Ramos (cell line): ENCODE data around the gene CFAP43.

Experiments used
- in situ Hi-C: fragments of 300-500 bp; cut with MboI; formaldehyde crosslinking; loops from one replicate; pipeline ENCODE4 v1.14.3; 2022; ENCODE audit warnings: low sequenced_read_pairs; ENCODE audit not compliant: unreplicated experiment

The CFAP43 gene

GRCh38 chr10:104104926-104105325 is 127.2 kb downstream of the CFAP43 start:
- in situ Hi-C loops: no loop called here

GRCh38 chr10:104104418-104104817 is 127.7 kb downstream of the CFAP43 start:
- in situ Hi-C loops: no loop called here

- in situ Hi-C loops: no loop called here
Observed at GRCh38 chr10:104103956-104104355, 128.2 kb downstream of the CFAP43 start.

- in situ Hi-C loops: no loop called here
Observed at GRCh38 chr10:104101902-104102301, 130.3 kb downstream of the CFAP43 start.

GRCh38 chr10:104100795-104101194 is 131.4 kb downstream of the CFAP43 start:
- in situ Hi-C loops: no loop called here

- in situ Hi-C loops: no loop called here
Observed at GRCh38 chr10:104099941-104100340, 132.2 kb downstream of the CFAP43 start.

GRCh38 chr10:104099269-104099668 is 132.9 kb downstream of the CFAP43 start:
- in situ Hi-C loops: no loop called here

GRCh38 chr10:104098358-104098925 is 133.7 kb downstream of the CFAP43 start:
- in situ Hi-C loops: no loop called here

GRCh38 chr10:104096692-104097091 is 135.5 kb downstream of the CFAP43 start:
- in situ Hi-C loops: no loop called here

- in situ Hi-C loops: no loop called here
Observed at GRCh38 chr10:104092749-104093148, 139.4 kb downstream of the CFAP43 start.

- in situ Hi-C loops: no loop called here
Observed at GRCh38 chr10:104090611-104091010, 141.6 kb downstream of the CFAP43 start.

- in situ Hi-C loops: no loop called here
Observed at GRCh38 chr10:104089621-104090020, 142.5 kb downstream of the CFAP43 start.

- in situ Hi-C loops: no loop called here
Observed at GRCh38 chr10:104088239-104088638, 143.9 kb downstream of the CFAP43 start.

- in situ Hi-C loops: no loop called here
Observed at GRCh38 chr10:104085801-104086400, 146.3 kb downstream of the CFAP43 start, which contains the start of gene COL17A1. Gene COL17A1, minus strand, starts transcription at chr10:104085880. Its CDS starts 5,207 bp downstream, at chr10:104080673.

GRCh38 chr10:104084482-104085142 is 147.6 kb downstream of the CFAP43 start:
- in situ Hi-C loops: no loop called here

- in situ Hi-C loops: no loop called here
Observed at GRCh38 chr10:104081998-104082397, 150.2 kb downstream of the CFAP43 start.

GRCh38 chr10:104080762-104081161 is 151.4 kb downstream of the CFAP43 start:
- in situ Hi-C loops: no loop called here
